SU-DHL-6 (cell line): ENCODE results near the gene DNAJC8.

ENCODE experiments used
- H2AFZ ChIP-seq: fragments of 200-600 bp; sonication (generic); 2 replicates; pipeline ENCODE4 v1.6.1; 2014; ENCODE audit warnings: low read depth, mild to moderate bottlenecking, moderate library complexity, mixed read lengths, antibody characterized with exemption, low read length; ENCODE audit not compliant: severe bottlenecking
- H3F3A ChIP-seq: fragments of 200-600 bp; shearing (Covaris generic); 2 replicates; pipeline ENCODE4 v1.6.0; 2016; ENCODE audit warnings: antibody characterized with exemption, mild to moderate bottlenecking; ENCODE audit not compliant: insufficient read depth
- H3K27ac ChIP-seq: fragments of 200-600 bp; sonication (generic); 2 replicates; pipeline ENCODE4 v1.5.1; 2016; ENCODE audit warnings: low read depth, mild to moderate bottlenecking, low read length, moderate library complexity, mixed read lengths
- H3K27me3 ChIP-seq: fragments of 200-600 bp; sonication (generic), shearing (Covaris generic); 2 replicates; pipeline ENCODE4 v1.6.0; 2014; ENCODE audit warnings: mild to moderate bottlenecking, low read length
- H3K36me3 ChIP-seq: fragments of 200-600 bp; sonication (generic); 2 replicates; pipeline ENCODE4 v1.6.1; 2014; ENCODE audit warnings: mild to moderate bottlenecking, low read length, mixed read lengths
- H3K4me2 ChIP-seq: fragments of 300-600, 200-600 bp; shearing (Covaris generic), sonication (generic); 2 replicates; pipeline ENCODE4 v1.6.0; 2014; ENCODE audit warnings: low read length, low read depth, mild to moderate bottlenecking; ENCODE audit not compliant: poor library complexity, severe bottlenecking
- H3K4me3 ChIP-seq: fragments of 200-600 bp; sonication (generic); 2 replicates; pipeline ENCODE4 v1.5.1; 2014; ENCODE audit warnings: antibody characterized with exemption, low read length, mild to moderate bottlenecking, mixed read lengths; ENCODE audit not compliant: insufficient read depth, poor library complexity, severe bottlenecking
- H3K79me2 ChIP-seq: fragments of 200-600 bp; sonication (generic); 2 replicates; pipeline ENCODE4 v1.6.1; 2014; ENCODE audit warnings: mild to moderate bottlenecking, low read length, moderate library complexity; ENCODE audit not compliant: insufficient read depth
- H3K9ac ChIP-seq: fragments of 200-600 bp; sonication (generic); 2 replicates; pipeline ENCODE4 v1.7.0; 2014; ENCODE audit warnings: mild to moderate bottlenecking, low read length
- H3K9me2 ChIP-seq: fragments of 200-600 bp; sonication (generic); replicated peaks from 2 replicates; pipeline ENCODE4 v1.6.1; 2014; ENCODE audit warnings: low read length; ENCODE audit not compliant: insufficient read depth
- H3K9me3 ChIP-seq: fragments of 200-600 bp; sonication (generic); 2 replicates; pipeline ENCODE4 v1.6.1; 2014; ENCODE audit warnings: low read length, mixed read lengths; ENCODE audit not compliant: insufficient read depth
- H4K20me1 ChIP-seq: fragments of 200-600 bp; sonication (generic); 2 replicates; pipeline ENCODE4 v1.6.1; 2014; ENCODE audit warnings: low read depth, mild to moderate bottlenecking, antibody characterized with exemption, low read length, moderate library complexity, mixed read lengths
- EZH2phosphoT487 ChIP-seq: fragments of 200-600 bp; sonication (generic), shearing (Covaris generic); conservative IDR thresholded peaks from 2 replicates; pipeline ENCODE4 v1.6.1; 2018; ENCODE audit warnings: mild to moderate bottlenecking, antibody characterized with exemption, low read length, moderate library complexity, mixed read lengths
- TF ChIP-seq, protein P1 (sequence below): fragments of 200-600 bp; sonication (generic); IDR thresholded peaks from one replicate; pipeline ENCODE4 v1.5.1; 2017; ENCODE audit warnings: antibody characterized with exemption, mild to moderate bottlenecking, low read length, moderate library complexity; ENCODE audit not compliant: insufficient read depth, poor library complexity, severe bottlenecking

DNAJC8 gene

DNA sequence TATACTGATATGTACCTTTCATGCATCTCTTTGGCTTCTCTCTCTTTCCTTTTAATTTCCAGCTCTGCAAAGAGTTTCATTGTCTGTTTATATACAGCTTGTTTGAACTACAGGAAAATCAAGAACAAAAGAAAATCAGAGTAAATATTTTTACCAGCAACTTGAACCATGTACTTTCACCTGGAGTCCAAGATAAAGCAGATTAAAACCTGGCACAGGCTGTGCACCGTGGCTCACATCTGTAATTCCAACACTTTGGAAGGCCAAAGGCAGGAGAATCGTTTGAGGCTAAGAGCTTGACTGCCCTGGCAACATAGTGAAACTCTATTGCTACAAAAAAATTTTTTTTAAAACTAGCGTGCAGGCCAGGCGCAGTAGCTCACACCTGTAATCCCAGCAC lies 27.6 kb downstream of the DNAJC8 start:
- Histone ChIP-seq H3K27me3 (no peaks in the 10 kb centered on the region), H3K79me2 (peaks cover 14% of the 10 kb centered on the region; the same call in 1 of the 2 replicates), H3K4me3 (no peak overlapping the region), H3K9me3 (no peaks in the 10 kb centered on the region), H3K9me2 (no peaks in the 10 kb centered on the region), H3K9ac (no peak overlapping the region), H3K27ac (no peak overlapping the region), H3K36me3 (peaks cover 25% of the 10 kb centered on the region), H4K20me1 (no peaks in the 10 kb centered on the region), H2AFZ (no peak overlapping the region), H3K4me2 (no peak overlapping the region), H3F3A (peaks cover 19% of the 10 kb centered on the region; the same call in 1 of the 2 replicates)
- no peak for TF ChIP-seq EZH2phosphoT487
- TF ChIP-seq, protein P1, sequence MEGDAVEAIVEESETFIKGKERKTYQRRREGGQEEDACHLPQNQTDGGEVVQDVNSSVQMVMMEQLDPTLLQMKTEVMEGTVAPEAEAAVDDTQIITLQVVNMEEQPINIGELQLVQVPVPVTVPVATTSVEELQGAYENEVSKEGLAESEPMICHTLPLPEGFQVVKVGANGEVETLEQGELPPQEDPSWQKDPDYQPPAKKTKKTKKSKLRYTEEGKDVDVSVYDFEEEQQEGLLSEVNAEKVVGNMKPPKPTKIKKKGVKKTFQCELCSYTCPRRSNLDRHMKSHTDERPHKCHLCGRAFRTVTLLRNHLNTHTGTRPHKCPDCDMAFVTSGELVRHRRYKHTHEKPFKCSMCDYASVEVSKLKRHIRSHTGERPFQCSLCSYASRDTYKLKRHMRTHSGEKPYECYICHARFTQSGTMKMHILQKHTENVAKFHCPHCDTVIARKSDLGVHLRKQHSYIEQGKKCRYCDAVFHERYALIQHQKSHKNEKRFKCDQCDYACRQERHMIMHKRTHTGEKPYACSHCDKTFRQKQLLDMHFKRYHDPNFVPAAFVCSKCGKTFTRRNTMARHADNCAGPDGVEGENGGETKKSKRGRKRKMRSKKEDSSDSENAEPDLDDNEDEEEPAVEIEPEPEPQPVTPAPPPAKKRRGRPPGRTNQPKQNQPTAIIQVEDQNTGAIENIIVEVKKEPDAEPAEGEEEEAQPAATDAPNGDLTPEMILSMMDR = no peak

DNA sequence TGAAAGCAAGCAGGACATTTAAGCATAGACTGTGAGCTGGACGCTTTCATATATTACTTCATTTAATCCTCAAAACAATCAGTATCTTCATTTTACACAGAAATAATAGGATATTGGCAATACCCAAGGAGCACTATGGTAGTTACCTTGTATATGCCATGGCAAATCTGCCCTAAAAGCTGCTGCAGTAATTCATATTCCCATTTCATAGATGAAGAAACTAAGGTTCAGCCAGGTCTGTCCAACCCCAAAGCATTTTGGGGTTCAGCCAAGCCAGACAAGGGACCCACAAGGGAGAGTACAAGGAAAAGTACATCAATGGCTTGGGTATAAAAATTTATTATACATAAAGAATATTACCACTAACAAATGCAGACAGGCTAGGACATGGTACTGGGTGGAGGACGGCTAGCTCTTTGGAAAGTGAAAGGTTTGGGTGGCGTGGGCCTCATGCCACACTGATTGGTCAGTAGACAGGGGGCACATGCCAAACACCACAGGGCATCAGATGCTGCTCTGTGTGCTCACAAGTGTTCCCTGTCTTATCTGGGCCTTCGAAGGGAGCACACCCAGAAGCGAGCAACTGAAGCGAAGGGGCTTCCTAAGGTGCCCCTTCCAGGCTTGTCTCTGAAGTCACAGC lies 32.5 kb downstream of the DNAJC8 start:
- TF ChIP-seq, protein P1 = no peak
- TF ChIP-seq EZH2phosphoT487 = no peak
- Histone ChIP-seq H4K20me1 (no peaks in the 10 kb centered on the region), H3K27ac (no peak overlapping the region), H2AFZ (no peak overlapping the region), H3K9ac (no peak overlapping the region), H3K27me3 (no peaks in the 10 kb centered on the region), H3K36me3 (peaks cover 17% of the 10 kb centered on the region), H3K9me3 (no peaks in the 10 kb centered on the region), H3K4me2 (no peak overlapping the region), H3F3A (0 out of 2 replicates have a peak, but pooled peaks cover 2% of the 10 kb centered on the region), H3K79me2 (no peaks in the 10 kb centered on the region), H3K4me3 (no peak overlapping the region), H3K9me2 (no peaks in the 10 kb centered on the region)

DNA sequence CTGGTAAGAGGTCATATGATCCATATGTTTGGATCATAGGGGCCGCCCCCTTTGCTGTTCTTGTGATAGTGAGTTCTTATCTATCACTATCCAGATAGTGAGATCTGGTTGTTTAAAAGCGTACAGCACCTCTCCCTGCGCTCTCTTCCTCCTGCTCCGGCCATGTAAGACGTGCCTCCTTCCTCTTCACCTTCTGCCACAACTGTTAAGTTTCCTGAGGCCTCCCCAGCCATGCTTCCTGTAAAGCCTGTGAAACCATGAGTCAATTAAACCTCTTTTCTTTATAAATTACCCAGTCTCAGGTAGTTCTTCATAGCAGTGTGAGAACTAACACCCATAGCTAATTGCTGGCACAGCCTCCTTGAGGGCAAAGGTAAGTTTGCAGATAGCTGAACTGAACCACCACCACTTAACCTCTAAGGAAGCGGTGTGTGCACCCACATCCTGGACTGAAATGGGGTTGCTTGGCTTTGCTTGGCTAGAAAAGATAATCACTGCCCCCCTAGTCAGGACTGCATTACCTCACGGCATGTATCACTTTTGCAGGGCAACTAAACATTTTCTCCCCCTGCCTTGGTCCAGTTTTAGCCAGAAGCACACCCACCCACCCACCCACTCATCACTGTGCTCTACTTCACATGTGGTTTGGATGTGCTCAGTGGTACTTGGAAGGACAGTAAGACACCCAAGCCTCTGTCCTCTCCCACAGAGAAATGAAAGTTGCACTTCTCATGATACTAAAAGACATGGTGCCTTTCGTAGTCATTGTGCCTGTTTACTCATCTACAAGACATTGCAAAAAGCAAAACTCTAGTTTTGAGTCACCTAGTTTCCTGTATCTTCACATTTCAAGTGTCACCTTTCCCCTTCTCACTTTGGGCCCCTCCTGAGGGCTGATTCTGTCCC lies 33.2 kb downstream of the DNAJC8 start:
- Histone ChIP-seq H3K27me3 (no peaks in the 10 kb centered on the region), H3F3A (peaks cover 4% of the 10 kb centered on the region; the same call in 1 of the 2 replicates), H3K4me3 (no peak overlapping the region), H3K4me2 (no peak overlapping the region), H3K36me3 (peaks cover 12% of the 10 kb centered on the region), H2AFZ (no peak overlapping the region), H3K27ac (no peak overlapping the region), H4K20me1 (no peaks in the 10 kb centered on the region), H3K9me3 (no peaks in the 10 kb centered on the region), H3K9me2 (no peaks in the 10 kb centered on the region), H3K9ac (no peak overlapping the region), H3K79me2 (no peaks in the 10 kb centered on the region)
- no peak for TF ChIP-seq EZH2phosphoT487
- TF ChIP-seq, protein P1 = no peak
